Heart left ventricle (tissue), 16 donors: ENCODE measurements around the gene MYMX. TPM values are rescaled to one million over a fixed set of nuclear protein-coding genes. Genes with fewer than 3 reads are reported as not detected.
A peak's percentile ranks its signal among the peaks of the same experiment; 100 is the strongest.

Experiments
- ATAC-seq, 4 donors: fragments of 200-7000 bp; cut with Tn5 transposase; one replicate each; pipeline ENCODE4 v1.9.1; 2020 to 2022; ENCODE audit warnings: moderate library complexity in 4 of 4, mild to moderate bottlenecking in 3 of 4, moderate number of reproducible peaks in 1 of 4
- DNase-seq, 5 donors: peaks; one replicate each; pipeline ENCODE4 v3.0.0-alpha.2; 2020
- H3K27ac ChIP-seq, 12 donors: fragments of 200-600 bp; sonication (generic) in 4 of 12; one replicate each; pipeline versions ENCODE4 v1.5.0 to v1.8.0; 2016 to 2022; ENCODE audit warnings: mild to moderate bottlenecking in 2 of 12
- H3K27me3 ChIP-seq, 9 donors: fragments of 200-600 bp; sonication (generic) in 2 of 9; one replicate each; pipeline versions ENCODE4 v1.5.1 to v1.8.0; 2016 to 2022; ENCODE audit warnings: mild to moderate bottlenecking in 3 of 9
- H3K36me3 ChIP-seq, 9 donors: fragments of 200-600 bp; sonication (generic) in 2 of 9; one replicate each; pipeline versions ENCODE4 v1.5.0 to v1.8.0; 2018 to 2022; ENCODE audit warnings: mild to moderate bottlenecking in 2 of 9
- H3K4me1 ChIP-seq, 12 donors: fragments of 200-600 bp; sonication (generic) in 4 of 12; one replicate each; pipeline versions ENCODE4 v1.5.0 to v1.8.0; 2016 to 2022; ENCODE audit warnings: mild to moderate bottlenecking in 3 of 12
- H3K4me3 ChIP-seq, 12 donors: fragments of 200-600 bp; sonication (generic) in 4 of 12; one replicate each; pipeline versions ENCODE4 v1.5.0 to v1.8.0; 2017 to 2022; ENCODE audit warnings: mild to moderate bottlenecking in 9 of 12, moderate library complexity in 4 of 12
- H3K9me3 ChIP-seq, 12 donors: fragments of 200-600 bp; sonication (generic) in 4 of 12; one replicate each; pipeline versions ENCODE4 v1.5.0 to v1.8.0; 2016 to 2022; ENCODE audit warnings: mild to moderate bottlenecking in 1 of 12
- POLR2A ChIP-seq, 2 donors: fragments of 450-650 bp; IDR thresholded peaks; one replicate each; pipeline ENCODE4 v1.6.1; 2017; ENCODE audit warnings: antibody characterized with exemption in 2 of 2, mild to moderate bottlenecking in 2 of 2, moderate library complexity in 2 of 2
- WGBS, 4 donors: extraction: QIAGEN DNeasy Blood & Tissue Kit in 2 of 4; methylation state at CpG; one replicate each; pipeline versions ENCODE4 v1.1.5 to v1.1.7; 2013 to 2018; 5-methylcytosine and 5-hydroxymethylcytosine counted together
- intact Hi-C, 10 donors: fragments of 100-400 bp; cut with DNase I; formaldehyde crosslinking; loops; one replicate each; pipeline versions ENCODE4 v1.11.1 to v1.14.2; 2022
- polyA plus RNA-seq, 2 donors: library from polyadenylated mRNA; stranded (reverse); fragments of 200-250 nt; gene quantifications; one replicate each; pipeline ENCODE4 v1.2.3, GENCODE V29; 2013
- total RNA-seq, 9 donors: library from RNA; depleted of rRNA in 2 of 9; stranded (reverse); fragments of >200 nt in 2 of 9; fragmentation: NEBNext Ultra II Directional in 3 of 9; extraction: Animal tissue kit (Norgen Biotek cat#: 25700) in 3 of 9; gene quantifications; one replicate each; pipeline versions ENCODE4 v1.1.0 to v1.2.4, GENCODE V29; 2016 to 2023
- TF ChIP-seq, protein P1 (sequence below), 12 donors: fragments of 200-600 bp; sonication (generic) in 4 of 12; IDR thresholded peaks; one replicate each; pipeline versions ENCODE4 v1.5.0 to v1.8.0; 2018 to 2022; ENCODE audit warnings: antibody characterized with exemption in 12 of 12, mild to moderate bottlenecking in 5 of 12
- donor health status: ischemic (EF 13 %, LVEDD 7.1; RV severe dilation, severe dysfunction).
- donor health status: healthy with polysubstance abuse.
- donor health status: DM: no; HTN: yes; CAD: no.
- donor health status: DM: no; HTN: no; CAD: no.
- donor health status: ischemic (EF 25% LVEDD 6.9; RV normal size, moderate dysfunction).
- donor health status: ischemic (EF 25% LVEDD 5.7; RV mildly dilated, moderate dysfunction).
- donor health status: healthy.
- donor health status: DM: yes; HTN: yes; CAD: no.
- donor health status: ischemic (EF 35%, LVEDD 5.7; RV mildly dilated, moderate dysfunction).
- donor health status: nonischemic (EF 11% LVEDD 7.7; RV severe dilation, severe dysfunction).
- donor health status: DM: yes; HTN: yes; CAD: no.
- donor health status: PGD.
- donor health status: ischemic (EF 29% LVEDD 5.4; RV normal size, mild dysfunction).
- donor health status: nonischemic (EF 23%, LVEDD 6.1; RV moderate dilation, normal function).

Gene MYMX
- total and polyA plus RNA-seq, 11 donors: 0.31 to 0.96 (median 0.60) TPM; not detected in 4

DNA sequence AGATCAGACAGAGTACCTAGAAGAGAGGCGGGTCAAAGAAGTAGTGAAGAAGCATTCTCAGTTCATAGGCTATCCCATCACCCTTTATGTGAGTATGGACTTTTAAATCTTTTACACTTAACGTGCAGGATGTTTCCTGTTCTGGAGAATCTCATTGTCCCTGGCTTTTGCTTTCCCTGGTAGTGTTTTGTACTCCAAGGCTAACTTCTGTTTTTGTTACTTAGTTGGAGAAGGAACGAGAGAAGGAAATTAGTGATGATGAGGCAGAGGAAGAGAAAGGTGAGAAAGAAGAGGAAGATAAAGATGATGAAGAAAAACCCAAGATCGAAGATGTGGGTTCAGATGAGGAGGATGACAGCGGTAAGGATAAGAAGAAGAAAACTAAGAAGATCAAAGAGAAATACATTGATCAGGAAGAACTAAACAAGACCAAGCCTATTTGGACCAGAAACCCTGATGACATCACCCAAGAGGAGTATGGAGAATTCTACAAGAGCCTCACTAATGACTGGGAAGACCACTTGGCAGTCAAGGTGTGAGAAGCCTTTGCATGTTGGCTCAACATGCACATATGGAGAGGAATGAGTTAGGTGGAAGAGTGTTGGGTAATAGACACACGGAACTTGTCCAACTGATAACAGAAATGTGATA is 33.5 kb downstream of the MYMX start:
- DNase-seq (no peak), ATAC-seq (no peak)
- H3K9me3 ChIP-seq: no peaks in the 10 kb centered on the region
- no peak overlapping the region for H3K4me3 ChIP-seq
- intact Hi-C loops: loop anchor here in 2 of 10 donors (10.0 kb wide), 1 partner anchor 155 kb away; no protein-coding TSS in a partner anchor
- WGBS, 4 donors: 59 to 68% (median 62%) methylated on average over 6 of the region's 6 CpGs
- H3K27ac ChIP-seq: peak overlapping the region in 1 of 12 donors; percentile 91
- H3K27me3 ChIP-seq: no peaks in the 10 kb centered on the region
- no peak for TF ChIP-seq POLR2A (IDR thresholded peaks at IDR 0.05)
- TF ChIP-seq, protein P1, sequence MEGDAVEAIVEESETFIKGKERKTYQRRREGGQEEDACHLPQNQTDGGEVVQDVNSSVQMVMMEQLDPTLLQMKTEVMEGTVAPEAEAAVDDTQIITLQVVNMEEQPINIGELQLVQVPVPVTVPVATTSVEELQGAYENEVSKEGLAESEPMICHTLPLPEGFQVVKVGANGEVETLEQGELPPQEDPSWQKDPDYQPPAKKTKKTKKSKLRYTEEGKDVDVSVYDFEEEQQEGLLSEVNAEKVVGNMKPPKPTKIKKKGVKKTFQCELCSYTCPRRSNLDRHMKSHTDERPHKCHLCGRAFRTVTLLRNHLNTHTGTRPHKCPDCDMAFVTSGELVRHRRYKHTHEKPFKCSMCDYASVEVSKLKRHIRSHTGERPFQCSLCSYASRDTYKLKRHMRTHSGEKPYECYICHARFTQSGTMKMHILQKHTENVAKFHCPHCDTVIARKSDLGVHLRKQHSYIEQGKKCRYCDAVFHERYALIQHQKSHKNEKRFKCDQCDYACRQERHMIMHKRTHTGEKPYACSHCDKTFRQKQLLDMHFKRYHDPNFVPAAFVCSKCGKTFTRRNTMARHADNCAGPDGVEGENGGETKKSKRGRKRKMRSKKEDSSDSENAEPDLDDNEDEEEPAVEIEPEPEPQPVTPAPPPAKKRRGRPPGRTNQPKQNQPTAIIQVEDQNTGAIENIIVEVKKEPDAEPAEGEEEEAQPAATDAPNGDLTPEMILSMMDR (IDR thresholded peaks at IDR 0.05): no peak
- peaks cover 7 to 73% (median 69%) of the 10 kb centered on the region in 9 donors for H3K36me3 ChIP-seq
- peaks cover 0 to 77% (median 46%) of the 10 kb centered on the region in 12 donors for H3K4me1 ChIP-seq

DNA sequence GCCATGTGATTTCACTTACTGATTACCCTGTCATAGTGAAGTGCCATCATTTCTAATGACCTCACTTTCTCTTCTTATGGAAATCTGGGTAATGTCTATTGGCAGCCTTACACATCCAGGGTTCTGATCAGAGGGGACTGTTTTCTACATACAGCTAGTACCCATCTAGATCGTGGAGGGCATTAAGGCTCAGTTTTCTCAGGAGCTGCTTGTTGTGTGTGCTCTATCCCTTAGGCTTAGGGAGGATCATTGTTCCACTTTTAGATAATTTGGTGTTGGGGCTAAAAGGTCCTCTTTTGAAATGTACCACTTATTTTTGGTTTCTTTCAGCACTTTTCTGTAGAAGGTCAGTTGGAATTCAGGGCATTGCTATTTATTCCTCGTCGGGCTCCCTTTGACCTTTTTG is 34.0 kb downstream of the MYMX start:
- ATAC-seq (no peak), DNase-seq (no peak)
- no peak overlapping the region for H3K4me3 ChIP-seq
- H3K27ac ChIP-seq: no peak overlapping the region
- peaks cover 0 to 75% (median 41%) of the 10 kb centered on the region in 12 donors for H3K4me1 ChIP-seq
- no peak for TF ChIP-seq POLR2A (IDR thresholded peaks at IDR 0.05)
- TF ChIP-seq, protein P1 (IDR thresholded peaks at IDR 0.05): no peak
- intact Hi-C loops: loop anchor here in 2 of 10 donors (10.0 kb wide), 1 partner anchor 156 kb away; no protein-coding TSS in a partner anchor
- WGBS, 4 donors: 67 to 72% (median 70%) methylated on average over 3 of the region's 3 CpGs
- peaks cover 7 to 78% (median 72%) of the 10 kb centered on the region in 9 donors for H3K36me3 ChIP-seq
- no peaks in the 10 kb centered on the region for H3K9me3 ChIP-seq
- no peaks in the 10 kb centered on the region for H3K27me3 ChIP-seq

DNA sequence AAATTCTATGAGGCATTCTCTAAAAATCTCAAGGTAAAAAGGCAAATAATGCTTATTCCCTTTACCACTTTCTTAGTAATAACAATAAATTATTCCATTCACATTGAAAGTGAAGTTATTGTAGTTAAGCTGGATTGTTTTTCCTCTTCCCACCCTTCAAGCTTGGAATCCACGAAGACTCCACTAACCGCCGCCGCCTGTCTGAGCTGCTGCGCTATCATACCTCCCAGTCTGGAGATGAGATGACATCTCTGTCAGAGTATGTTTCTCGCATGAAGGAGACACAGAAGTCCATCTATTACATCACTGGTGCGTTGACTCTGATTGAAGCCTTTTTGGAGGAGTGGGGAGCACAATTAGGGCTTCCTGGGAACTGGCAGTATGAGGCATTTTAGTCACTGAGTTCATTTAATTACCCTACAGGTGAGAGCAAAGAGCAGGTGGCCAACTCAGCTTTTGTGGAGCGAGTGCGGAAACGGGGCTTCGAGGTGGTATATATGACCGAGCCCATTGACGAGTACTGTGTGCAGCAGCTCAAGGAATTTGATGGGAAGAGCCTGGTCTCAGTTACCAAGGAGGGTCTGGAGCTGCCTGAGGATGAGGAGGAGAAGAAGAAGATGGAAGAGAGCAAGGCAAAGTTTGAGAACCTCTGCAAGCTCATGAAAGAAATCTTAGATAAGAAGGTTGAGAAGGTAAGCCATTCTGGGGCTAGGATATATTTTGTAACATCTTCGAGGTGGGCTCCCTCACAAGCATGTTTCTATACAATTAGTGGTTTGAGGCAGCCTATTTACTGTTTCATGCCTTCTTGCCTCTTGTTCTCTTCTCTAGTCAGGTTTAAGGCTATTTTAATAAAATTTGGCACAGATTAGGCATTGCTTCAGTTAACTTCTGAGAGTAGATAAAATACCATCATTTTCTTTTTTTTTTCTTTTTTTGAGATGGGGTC is 35.1 kb downstream of the MYMX start:
- DNase-seq (no peak), ATAC-seq (no peak)
- Histone ChIP-seq H3K27me3 (no peaks in the 10 kb centered on the region), H3K4me3 (no peak overlapping the region), H3K4me1 (peaks cover 6 to 82% (median 46%) of the 10 kb centered on the region in 12 donors), H3K27ac (no peak overlapping the region), H3K9me3 (no peaks in the 10 kb centered on the region), H3K36me3 (peaks cover 7 to 84% (median 73%) of the 10 kb centered on the region in 9 donors)
- intact Hi-C loops: loop anchor here in 2 of 10 donors (10.0 kb wide), 1 partner anchor 157 kb away; no protein-coding TSS in a partner anchor
- TF ChIP-seq, protein P1 (IDR thresholded peaks at IDR 0.05): no peak
- TF ChIP-seq POLR2A (IDR thresholded peaks at IDR 0.05): no peak
- WGBS, 4 donors: 89 to 93% (median 92%) methylated on average over 14 of the region's 14 CpGs
